Measurements from ENCODE around the gene ACOX3.

- TF ChIP-seq CTCF (IDR thresholded peaks at IDR 0.05; ENCODE audit: low read depth, low read length, missing input control) (no peak), TAF1 (conservative IDR thresholded peaks at IDR 0.05) (no peak), ATF3 (IDR thresholded peaks at IDR 0.05) (no peak), JUND (IDR thresholded peaks at IDR 0.05) (no peak)
These were observed 120.2 kb downstream of the ACOX3 start for GRCh38 chr4:8320386-8320750.

Data from liver (tissue), 3 donors.